Measurements from ENCODE around the gene HAND2. TPM values are rescaled to one million over a fixed set of nuclear protein-coding genes. Genes with fewer than 3 reads are reported as not detected.

HAND2 gene
- total RNA-seq, 1 donor from 2014 or later: 104 TPM

GRCh38 chr4:173521467-173522159 is 8.4 kb downstream of the HAND2 start:
- no peak for DNase-seq (ENCODE audit: low spot score)

GRCh38 chr4:173520921-173521466 is 9.0 kb downstream of the HAND2 start:
- no peak for DNase-seq (ENCODE audit: low spot score)

DNA sequence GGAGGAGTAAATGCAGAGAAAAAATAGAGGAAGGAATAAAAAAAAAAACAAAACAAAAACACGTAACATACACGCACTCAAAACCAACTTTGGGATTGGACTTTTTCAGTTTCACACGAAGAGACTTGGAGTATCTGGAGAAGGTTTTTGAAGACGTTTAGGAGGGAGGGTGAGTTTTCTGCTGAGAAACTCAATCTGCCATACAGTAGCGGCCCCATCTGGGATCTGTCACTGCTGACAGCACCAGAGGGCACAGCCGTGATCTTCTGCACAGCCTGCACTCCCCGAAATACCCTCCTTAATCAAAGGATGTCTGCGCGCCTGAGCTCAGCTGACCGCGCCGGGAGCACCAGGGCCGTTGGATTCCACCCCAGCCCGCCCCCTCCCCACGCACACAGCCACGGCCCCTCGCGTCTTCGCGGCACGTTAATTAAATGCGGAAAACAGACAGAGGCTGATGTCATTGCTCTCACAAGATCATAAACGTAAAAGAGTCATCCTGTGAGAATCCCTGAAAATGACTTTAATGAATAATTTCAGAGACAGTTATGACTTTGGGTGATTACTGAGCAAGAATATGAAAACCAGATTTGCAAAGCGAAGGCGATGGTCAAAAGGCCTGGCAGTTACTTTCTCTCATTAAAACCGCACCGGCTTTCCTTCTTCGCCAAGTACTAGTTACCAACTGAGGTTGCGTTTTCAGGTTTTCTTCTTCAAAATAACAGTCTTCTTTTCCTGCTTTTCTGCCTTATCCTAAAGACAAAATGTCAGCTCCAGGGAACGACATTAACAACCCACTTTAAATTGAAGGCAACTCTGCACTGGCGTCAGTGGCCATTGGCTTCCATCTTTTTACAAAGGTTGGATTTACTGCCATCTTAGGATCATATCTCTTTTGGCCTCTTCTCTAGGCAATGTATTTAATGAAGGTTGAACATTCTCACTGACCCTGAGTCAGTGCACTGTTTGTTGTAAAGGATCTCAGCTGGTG is 10.6 kb downstream of the HAND2 start:
- peak; percentile 70 for DNase-seq (ENCODE audit: low spot score)

GRCh38 chr4:173518425-173519102 is 11.5 kb downstream of the HAND2 start:
- no peak for DNase-seq (ENCODE audit: low spot score)

DNA sequence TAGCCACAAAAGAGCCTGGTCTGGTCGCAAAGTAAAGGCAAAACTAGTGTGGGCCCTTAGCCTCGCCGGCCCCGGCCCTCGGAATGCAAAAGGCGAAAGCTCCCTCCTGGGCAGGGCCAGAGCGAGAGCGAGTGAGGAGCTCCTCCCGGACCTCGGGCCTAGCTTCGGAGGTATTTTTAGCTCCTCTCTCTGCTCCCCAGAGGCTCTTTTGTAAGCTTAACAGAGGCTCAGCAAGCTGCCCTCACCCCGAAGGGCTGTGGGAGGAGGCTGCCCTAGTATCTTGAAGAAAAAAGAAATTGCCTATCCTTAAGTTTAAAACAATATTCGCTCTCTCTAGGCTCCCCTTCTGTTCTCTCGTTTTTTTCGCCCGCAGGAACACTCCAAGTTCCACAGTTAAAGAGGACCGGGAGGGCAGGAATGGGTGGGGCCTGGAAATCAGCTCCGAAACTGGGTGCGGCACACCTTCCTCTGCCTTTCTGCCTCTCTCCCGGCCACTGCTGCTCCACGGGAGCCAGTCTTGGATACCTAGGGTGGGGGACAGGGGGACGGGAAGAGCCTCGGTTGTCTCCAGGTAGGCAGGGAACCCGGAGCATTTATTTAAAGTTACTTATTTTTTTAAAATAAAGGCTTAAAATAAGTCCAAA is 12.1 kb downstream of the HAND2 start:
- no peak for DNase-seq (ENCODE audit: low spot score)

DNA sequence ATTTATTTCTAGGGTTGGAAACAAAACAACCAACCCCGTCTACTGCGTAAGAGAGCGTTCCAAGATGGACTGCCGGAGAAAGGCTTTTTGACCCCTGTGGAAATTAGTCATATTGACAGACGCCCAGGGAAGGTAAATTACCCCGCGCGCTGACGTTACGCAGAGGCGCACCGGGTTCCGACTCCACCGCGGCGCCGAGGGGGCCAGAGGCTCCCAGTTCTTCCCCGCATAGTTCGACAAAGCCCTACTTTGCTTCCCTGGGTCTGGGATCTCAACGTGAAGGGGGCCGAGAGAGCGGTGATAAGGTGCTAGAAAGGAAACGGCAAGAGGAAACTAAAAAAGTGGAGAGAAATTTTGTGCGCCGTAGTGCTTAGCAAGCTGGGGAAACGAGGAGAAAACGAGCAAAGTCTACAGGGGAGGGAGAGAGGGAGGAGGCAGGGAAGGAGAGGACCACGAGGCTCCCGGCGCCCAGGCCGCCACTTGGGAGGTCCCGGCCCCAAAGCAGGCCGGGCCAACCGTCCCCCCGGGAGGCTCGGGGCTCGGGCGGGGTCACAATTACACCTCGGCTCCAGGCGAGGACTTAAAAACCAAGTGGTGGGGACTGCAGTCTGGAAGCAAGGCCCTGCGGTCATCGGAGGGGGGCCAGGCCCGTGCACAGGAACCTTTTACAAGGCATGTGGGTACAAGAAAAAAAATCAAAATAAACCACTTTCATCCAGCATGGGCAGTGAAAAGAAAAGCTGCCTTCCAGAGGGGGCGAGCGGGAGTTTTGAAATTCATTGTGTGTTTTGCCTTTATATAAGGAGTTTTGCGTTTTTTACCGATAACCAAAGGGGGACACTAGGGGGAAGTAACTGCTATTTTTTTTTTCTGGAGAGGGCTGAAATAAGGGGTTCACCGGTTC is 13.2 kb downstream of the HAND2 start:
- DNase-seq (ENCODE audit: low spot score): no peak

- DNase-seq (ENCODE audit: low spot score): no peak
Observed at GRCh38 chr4:173515458-173515857, 14.6 kb downstream of the HAND2 start.

GRCh38 chr4:173514641-173515217 is 15.3 kb downstream of the HAND2 start:
- DNase-seq (ENCODE audit: low spot score): no peak

DNA sequence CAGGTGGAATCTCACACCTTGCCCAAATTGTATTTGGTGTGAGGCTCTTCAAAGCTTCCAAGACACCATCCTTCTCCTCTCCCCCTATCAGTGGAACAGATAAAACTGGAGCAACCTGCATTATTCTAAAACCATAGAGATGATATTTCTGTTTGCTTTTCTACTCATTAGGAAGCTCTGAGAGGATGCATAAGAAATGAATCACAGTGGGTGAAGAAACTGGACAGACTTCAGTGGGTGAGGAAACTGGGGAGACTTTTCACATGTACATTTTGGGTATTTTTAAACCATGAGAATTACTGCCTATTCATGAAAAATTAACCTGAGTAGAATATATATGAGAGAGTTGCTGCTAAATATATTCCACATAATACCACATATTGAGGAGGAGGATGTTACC is 16.4 kb downstream of the HAND2 start:
- no peak for DNase-seq (ENCODE audit: low spot score)

GRCh38 chr4:173511787-173512361 is 18.2 kb downstream of the HAND2 start:
- no peak for DNase-seq (ENCODE audit: low spot score)

DNA sequence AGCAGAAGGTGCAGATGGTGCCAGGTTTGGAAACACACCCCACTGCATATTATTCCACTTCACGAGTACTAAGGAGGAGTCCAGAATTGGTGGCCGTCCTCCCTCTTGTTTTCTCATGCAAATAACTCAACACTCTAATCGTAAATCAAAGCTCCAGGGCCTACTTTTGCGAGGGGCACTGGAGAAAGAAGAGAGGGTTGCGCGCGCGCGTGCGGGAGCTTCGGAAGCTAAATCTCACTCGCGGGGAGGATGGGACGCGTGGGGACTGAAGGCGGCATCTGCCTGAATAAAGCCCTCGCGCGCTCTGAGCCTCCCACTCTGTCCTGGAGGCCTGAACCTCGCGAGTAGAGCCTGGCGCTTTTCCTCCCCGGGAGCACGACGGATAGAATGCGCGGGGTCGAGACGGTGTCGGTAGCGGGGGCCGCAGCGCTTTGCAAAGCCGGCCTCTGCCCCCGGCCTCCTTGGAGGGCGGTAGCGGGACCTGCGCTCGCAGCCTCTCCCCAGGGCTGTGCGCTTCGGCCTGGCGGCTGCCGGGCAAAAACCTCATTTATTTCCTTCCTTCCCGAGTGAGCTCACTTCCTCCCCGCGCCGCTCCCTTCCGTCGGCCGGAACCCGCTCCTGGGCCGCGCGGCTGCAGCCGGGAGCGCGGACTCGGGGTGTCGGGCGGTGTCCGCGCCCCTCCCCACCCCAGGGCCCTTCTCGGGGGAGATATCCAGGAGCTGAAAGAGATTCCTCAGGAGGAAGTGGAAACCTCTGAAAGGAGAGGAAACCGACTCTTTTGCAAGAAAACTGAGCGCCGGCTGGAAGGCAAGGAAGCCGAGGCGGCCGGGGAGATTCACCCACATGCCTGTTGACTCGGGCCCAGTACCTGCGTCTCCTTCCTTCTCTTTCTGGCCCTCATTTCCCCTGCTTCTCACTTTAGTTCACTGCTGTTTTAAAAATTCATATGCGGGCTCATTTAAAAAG is 20.7 kb downstream of the HAND2 start:
- no peak for DNase-seq (ENCODE audit: low spot score)

DNA sequence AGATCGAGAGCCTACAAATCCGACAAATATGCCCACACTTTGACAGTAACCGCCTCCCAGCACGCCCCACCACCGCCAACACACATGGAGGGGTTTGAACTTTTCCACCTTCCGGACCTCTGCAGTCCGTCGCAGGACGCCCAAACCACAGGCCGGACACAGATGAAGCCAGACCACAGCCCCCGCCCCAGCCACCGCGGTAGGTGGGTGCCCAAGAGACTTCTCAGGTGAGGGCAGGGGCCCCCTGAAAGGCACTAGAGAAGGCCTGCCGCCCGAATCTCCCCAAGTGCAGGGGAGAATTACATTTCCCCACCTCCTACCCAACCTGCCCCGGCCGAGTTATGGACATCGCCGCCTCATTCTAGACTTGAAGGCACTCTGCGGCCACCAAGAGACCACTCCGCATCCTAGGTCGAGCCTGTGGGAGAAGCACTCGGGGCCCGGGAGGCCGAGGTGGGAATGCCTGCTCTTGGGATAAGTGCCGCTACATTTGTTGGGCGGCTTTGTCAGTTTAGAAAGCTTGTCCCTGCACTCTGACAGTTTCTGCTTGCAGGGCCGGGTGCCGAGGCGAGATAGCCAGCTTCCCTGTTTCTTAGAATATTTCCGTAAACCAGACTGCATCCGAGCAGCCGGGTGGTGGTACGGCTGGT is 21.5 kb downstream of the HAND2 start:
- no peak for DNase-seq (ENCODE audit: low spot score)

- DNase-seq (ENCODE audit: low spot score): no peak
Observed at GRCh38 chr4:173507471-173508385, 22.3 kb downstream of the HAND2 start.

DNA sequence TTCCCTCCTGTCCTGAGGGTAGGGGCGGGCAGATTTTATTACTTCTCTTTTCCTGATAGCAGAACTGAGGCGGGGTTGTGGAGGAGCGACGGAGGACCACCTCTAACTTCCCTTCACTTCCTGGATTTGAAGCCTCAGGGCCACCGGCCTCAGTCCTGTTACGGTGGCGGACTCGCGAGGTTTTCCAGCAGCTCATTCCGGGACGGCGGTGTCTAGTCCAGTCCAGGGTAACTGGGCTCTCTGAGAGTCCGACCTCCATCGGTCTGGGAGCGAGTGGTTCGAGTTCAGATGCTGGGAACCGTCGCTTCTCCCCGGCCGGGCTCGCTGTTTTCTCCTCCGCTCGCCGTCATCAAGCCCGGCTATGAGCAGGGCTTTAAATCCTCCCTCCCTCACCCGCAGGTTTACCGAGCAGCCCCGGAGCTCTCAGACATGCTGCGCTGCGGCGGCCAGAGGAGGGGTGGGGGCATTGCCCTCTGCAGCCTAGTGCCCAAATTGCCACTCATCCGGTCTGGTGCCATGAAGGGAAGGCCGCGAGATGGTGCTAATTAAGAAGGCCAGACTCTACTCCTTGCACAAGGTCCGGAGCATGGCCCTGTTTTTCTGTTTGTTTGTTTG is 23.3 kb downstream of the HAND2 start:
- DNase-seq (ENCODE audit: low spot score): no peak

DNA sequence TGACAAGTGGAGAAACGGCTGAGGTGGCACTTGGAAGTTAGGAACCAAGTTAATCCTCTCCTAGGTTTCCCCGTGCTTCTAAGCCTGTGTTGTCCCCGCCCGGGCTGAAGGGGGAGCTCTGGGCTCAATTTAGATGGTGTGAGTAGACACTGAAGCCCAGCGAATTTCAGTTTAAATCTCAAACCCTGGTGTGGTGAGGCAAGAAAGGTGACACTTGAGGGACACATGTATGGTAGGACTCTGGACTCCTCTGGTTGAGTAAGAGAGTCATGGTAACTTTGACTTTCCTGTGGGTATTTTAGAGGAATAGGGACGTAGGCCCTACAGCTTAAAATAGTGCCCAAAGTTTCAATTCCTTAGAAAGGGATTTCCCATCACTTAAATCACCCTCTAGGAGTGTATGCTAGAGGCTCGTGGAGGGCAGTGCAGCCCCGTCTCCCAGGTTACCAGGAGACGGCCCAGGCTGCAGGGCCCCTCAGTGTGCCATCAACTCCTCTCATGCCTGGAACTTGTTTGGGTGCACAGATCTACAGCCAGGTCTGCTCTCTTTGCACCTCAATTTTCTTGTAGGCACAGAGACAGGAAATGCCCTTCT is 24.0 kb downstream of the HAND2 start:
- no peak for DNase-seq (ENCODE audit: low spot score)

- no peak for DNase-seq (ENCODE audit: low spot score)
Observed at GRCh38 chr4:173504181-173504503, 25.9 kb downstream of the HAND2 start.

Data from mucosa of gallbladder (tissue), 1 donor.